Astrocyte of the spinal cord (primary cell): ENCODE measurements around the gene PGAP6.

Source experiments
- DNase-seq: peaks from one replicate; pipeline ENCODE4 v3.0.0; 2011; ENCODE audit warnings: low read depth, low spot score
- H3K4me3 ChIP-seq: 2 replicates; pipeline ENCODE4 v1.5.1; 2011; ENCODE audit warnings: low read depth, mild to moderate bottlenecking, low read length, moderate library complexity
- CTCF ChIP-seq: IDR thresholded peaks from 2 replicates; pipeline ENCODE4 v1.5.1; 2012; ENCODE audit warnings: low read depth, mild to moderate bottlenecking, low read length, inconsistent platforms
- in situ Hi-C: cut with HindIII; loops from 2 replicates; pipeline ENCODE4 v1.10.0; 2017; ENCODE audit warnings: low sequenced_read_pairs

The PGAP6 gene

GRCh38 chr16:373020-373598, 8.7 kb downstream of the PGAP6 start:
- in situ Hi-C loops, result no loop called here
- TF ChIP-seq CTCF, result no peak
- no peak for DNase-seq
- H3K4me3 ChIP-seq, result no peak overlapping the region

- DNase-seq, result no peak
- in situ Hi-C loops, result no loop called here
- H3K4me3 ChIP-seq, result no peak overlapping the region
- TF ChIP-seq CTCF, result no peak
Observed at GRCh38 chr16:372302-372983, 9.3 kb downstream of the PGAP6 start.

DNA sequence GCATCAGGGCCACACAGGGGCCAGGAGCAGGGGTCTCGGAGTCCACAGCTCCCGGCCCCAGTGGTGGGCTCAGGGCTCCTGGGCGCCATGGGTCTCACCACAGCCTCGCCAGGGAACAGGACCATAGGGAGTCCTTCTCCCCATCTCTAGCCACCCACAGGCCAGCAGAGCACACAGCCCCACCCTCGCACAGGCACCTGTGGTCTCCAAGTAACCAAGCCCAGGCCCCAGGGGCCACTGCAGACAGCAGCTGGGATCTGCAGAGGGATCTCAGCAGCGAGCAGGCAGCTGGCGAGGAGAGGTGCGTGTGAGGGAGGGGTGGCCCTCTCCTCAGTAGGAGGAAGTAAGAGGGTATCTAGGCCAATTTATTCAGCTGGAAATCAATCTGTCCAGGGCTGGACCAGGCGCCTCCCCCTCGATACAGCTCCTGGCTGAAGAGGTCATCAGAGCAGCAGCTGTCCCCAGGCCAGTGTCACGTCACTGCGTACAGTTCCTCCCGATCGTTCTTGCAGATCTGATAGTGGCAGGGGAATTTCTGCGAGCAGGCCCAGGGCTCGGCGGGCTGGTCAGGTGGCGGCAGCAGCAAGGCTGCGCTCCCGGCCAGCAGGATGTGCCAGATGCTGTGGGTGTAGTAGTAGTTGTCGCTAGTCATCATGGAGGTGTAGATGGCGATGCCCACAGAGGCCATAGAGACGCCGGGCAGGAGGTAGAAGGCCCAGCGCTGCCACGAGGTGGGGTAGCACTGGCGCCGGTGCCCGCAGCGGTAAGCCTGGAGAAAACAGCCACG, 10.1 kb downstream of the PGAP6 start:
- DNase-seq, result no peak
- H3K4me3 ChIP-seq, result no peak overlapping the region
- in situ Hi-C loops, result no loop called here
- TF ChIP-seq CTCF, result no peak

- no peak overlapping the region for H3K4me3 ChIP-seq
- TF ChIP-seq CTCF, result no peak
- no peak for DNase-seq
- in situ Hi-C loops, result no loop called here
Observed at GRCh38 chr16:370979-371514, 10.7 kb downstream of the PGAP6 start.

DNA sequence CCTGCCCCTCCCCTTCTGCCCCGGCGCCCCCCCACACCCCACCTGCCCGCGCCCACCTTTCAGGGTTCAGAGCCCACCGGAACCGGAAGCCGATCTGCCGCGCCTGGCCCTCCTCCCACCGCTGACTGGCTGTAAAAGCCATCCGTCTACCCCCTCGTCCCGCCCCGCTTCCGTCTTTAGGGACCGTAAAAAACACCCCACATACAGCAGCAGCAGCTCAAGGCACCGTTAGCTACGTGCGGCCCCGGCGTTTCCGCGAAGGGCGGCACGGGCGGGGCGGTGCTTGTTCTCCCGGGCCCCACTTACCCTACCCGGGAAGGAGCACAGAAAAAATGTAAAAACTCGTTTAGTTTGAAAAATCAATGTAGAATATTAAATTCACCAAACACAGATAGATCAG, 11.3 kb downstream of the PGAP6 start, which contains the start of gene MRPL28:
Gene MRPL28 (minus strand): TSS at position 96 of the 400 bp plus-strand sequence. CDS start 320 bp downstream, outside the sequence.
- TF ChIP-seq CTCF, result no peak
- peak within 1 kb of the TSS; percentile 48 for H3K4me3 ChIP-seq
- peak; percentile 95 for DNase-seq
- in situ Hi-C loops, result no loop called here

DNA sequence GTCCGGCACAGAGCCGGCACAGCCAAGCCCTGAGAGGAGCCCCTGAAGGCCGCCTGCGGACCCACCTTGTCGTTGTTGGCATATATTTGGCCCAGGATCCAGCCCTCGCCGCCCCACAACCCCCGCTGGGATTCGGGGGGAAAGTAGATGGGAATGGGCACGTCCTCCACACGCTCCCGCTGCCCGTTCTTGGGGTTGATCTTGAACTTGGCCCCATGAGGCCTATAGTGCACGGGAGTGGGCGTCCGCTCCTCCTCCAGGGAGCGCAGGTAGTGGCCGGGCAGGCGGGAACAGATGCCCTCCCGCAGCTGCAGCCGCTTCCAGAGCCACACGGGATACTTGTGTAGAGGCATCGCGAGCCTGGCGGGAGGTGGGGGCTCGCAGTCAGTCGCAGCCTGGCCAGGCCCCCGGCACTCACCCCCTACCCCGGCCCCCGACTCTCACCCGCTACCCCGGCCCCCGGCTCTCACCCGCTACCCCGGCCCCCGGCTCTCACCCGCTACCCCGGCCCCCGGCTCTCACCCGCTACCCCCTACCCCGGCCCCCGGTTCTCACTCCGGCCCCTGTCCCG, 11.8 kb downstream of the PGAP6 start:
- peak overlapping the region; percentile 48 for H3K4me3 ChIP-seq
- in situ Hi-C loops, result no loop called here
- DNase-seq, result peak; percentile 18
- no peak for TF ChIP-seq CTCF
